GM21737 (cell line): ENCODE results near the gene SAG.

Experiments used
- ATAC-seq: cut with Tn5 transposase; IDR thresholded peaks from one replicate; pipeline ENCODE4 v1.9.1; 2021; ENCODE audit warnings: mild to moderate bottlenecking, moderate library complexity; ENCODE audit not compliant: unreplicated experiment

SAG gene

GRCh38 chr2:233375490-233376314 is 68.1 kb downstream of the SAG start:
- ATAC-seq: no peak

- ATAC-seq: no peak
Measured at GRCh38 chr2:233379034-233379433, 71.4 kb downstream of the SAG start.

- no peak for ATAC-seq
Measured at GRCh38 chr2:233379441-233379840, 71.8 kb downstream of the SAG start.

- ATAC-seq: peak; percentile 45
Measured at GRCh38 chr2:233380132-233380895, 72.7 kb downstream of the SAG start.

GRCh38 chr2:233380995-233381637 is 73.5 kb downstream of the SAG start:
- ATAC-seq: no peak

GRCh38 chr2:233381638-233381995 is 74.0 kb downstream of the SAG start:
- ATAC-seq: no peak

GRCh38 chr2:233384015-233384414 is 76.4 kb downstream of the SAG start:
- no peak for ATAC-seq

- peak; percentile 13 for ATAC-seq
Measured at GRCh38 chr2:233384811-233385488, 77.3 kb downstream of the SAG start.

GRCh38 chr2:233385489-233386044 is 78.0 kb downstream of the SAG start:
- ATAC-seq: peak; percentile 63

- no peak for ATAC-seq
Measured at GRCh38 chr2:233386382-233387041, 78.9 kb downstream of the SAG start.

- ATAC-seq: no peak
Measured at GRCh38 chr2:233387225-233387624, 79.6 kb downstream of the SAG start.

- ATAC-seq: no peak
Measured at GRCh38 chr2:233387667-233388528, 80.3 kb downstream of the SAG start.

GRCh38 chr2:233389601-233390125 is 82.0 kb downstream of the SAG start:
- no peak for ATAC-seq

- no peak for ATAC-seq
Measured at GRCh38 chr2:233395687-233396086, 88.1 kb downstream of the SAG start.
